Measurements from ENCODE around the gene C11orf98. TPM values are rescaled to one million over a fixed set of nuclear protein-coding genes. Genes with fewer than 3 reads are reported as not detected.

C11orf98 gene
- total RNA-seq, 1 experiment from 2014 or later: 139 TPM

DNA sequence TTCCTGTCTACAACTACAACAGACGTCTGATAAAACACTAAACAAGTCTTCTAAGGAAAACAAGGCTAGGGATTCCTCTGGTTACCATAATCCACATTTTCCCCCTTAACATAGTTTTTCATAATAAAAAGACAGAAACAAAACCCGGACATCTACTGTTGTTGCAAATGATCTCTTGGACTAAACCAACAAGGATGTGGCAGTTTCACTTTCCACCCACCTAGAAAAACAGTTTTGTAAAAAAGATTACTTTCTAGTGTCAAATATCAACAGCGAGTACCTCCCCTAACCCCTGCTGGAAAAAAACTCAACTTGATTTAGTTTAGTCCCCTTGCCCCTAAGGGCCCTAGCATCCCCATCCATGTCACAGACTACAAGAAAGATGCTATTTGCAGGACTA lies 47.9 kb upstream of the C11orf98 start:
- Mint-ChIP-seq H3K27ac (peak overlapping the region in 1 of 3 experiments; percentile 87; a peak in 1 of 7 replicates), H3K4me3 (no peak overlapping the region; a peak in 1 of 5 replicates), H3K4me1 (peaks cover 31 to 52% of the 10 kb centered on the region in 2 experiments), H3K27me3 (ENCODE audit: low read depth) (no peaks in the 10 kb centered on the region), H3K9me3 (no peaks in the 10 kb centered on the region; a peak in 1 of 5 replicates), H3K36me3 (ENCODE audit: insufficient read depth in 1 of 3, low read depth in 3 of 3) (peaks cover 41 to 75% (median 70%) of the 10 kb centered on the region in 3 experiments)
- Histone ChIP-seq H2BK5ac (ENCODE audit: insufficient read length, low read length) (no peak overlapping the region), H3K4me2 (ENCODE audit: insufficient read depth, insufficient read length, low read length) (no peak overlapping the region), H2BK15ac (ENCODE audit: low read depth, low read length) (no peak overlapping the region), H3K79me2 (ENCODE audit: insufficient read depth, low read length) (no peaks in the 10 kb centered on the region), H3K27me3 (ENCODE audit: insufficient read depth, low read length) (no peaks in the 10 kb centered on the region), H3K56ac (ENCODE audit: insufficient read length, low read depth, low read length) (no peak overlapping the region), H3K23ac (ENCODE audit: insufficient read length, low read depth, low read length) (no peak overlapping the region), H3K9me3 (ENCODE audit: control insufficient read depth, low read depth, low read length) (no peaks in the 10 kb centered on the region), H4K8ac (replicated peaks; ENCODE audit: insufficient read length, low read depth, low read length) (no peak overlapping the region), H2AFZ (ENCODE audit: low read length) (no peak overlapping the region), H3K18ac (ENCODE audit: insufficient read length, low read depth, low read length) (no peak overlapping the region), H4K91ac (ENCODE audit: insufficient read length, low read depth, low read length) (no peak overlapping the region), H3K27ac (ENCODE audit: insufficient read length, low read depth, low read length) (no peak overlapping the region), H3K9ac (ENCODE audit: extremely low read depth, insufficient read length, low read length) (no peak overlapping the region), H4K5ac (ENCODE audit: insufficient read length, low read depth, low read length) (no peak overlapping the region), H2AK5ac (ENCODE audit: insufficient read length, low read length) (no peak overlapping the region), H2BK120ac (ENCODE audit: low read depth, low read length, poor library complexity, severe bottlenecking) (no peak overlapping the region), H3T11ph (ENCODE audit: low read length) (no peak overlapping the region), H2BK12ac (ENCODE audit: insufficient read length, low read depth, low read length) (no peak overlapping the region), H3K14ac (ENCODE audit: insufficient read depth, low read length) (no peak overlapping the region), H4K20me1 (ENCODE audit: control insufficient read depth, insufficient read depth, insufficient read length) (no peaks in the 10 kb centered on the region), H3K79me1 (ENCODE audit: insufficient read depth, low read depth, low read length, poor library complexity, severe bottlenecking) (peaks cover 2% of the 10 kb centered on the region), H3K4ac (ENCODE audit: low read depth, low read length) (no peak overlapping the region), H2BK20ac (ENCODE audit: low read depth, low read length, poor library complexity, severe bottlenecking) (no peak overlapping the region), H3K23me2 (ENCODE audit: insufficient read length, low read depth, low read length, poor library complexity, severe bottlenecking) (peaks cover 18% of the 10 kb centered on the region), H3K4me1 (ENCODE audit: insufficient read depth, low read length) (peaks cover 2% of the 10 kb centered on the region; the same call in 1 of the 2 replicates)
- TF ChIP-seq, protein P1, sequence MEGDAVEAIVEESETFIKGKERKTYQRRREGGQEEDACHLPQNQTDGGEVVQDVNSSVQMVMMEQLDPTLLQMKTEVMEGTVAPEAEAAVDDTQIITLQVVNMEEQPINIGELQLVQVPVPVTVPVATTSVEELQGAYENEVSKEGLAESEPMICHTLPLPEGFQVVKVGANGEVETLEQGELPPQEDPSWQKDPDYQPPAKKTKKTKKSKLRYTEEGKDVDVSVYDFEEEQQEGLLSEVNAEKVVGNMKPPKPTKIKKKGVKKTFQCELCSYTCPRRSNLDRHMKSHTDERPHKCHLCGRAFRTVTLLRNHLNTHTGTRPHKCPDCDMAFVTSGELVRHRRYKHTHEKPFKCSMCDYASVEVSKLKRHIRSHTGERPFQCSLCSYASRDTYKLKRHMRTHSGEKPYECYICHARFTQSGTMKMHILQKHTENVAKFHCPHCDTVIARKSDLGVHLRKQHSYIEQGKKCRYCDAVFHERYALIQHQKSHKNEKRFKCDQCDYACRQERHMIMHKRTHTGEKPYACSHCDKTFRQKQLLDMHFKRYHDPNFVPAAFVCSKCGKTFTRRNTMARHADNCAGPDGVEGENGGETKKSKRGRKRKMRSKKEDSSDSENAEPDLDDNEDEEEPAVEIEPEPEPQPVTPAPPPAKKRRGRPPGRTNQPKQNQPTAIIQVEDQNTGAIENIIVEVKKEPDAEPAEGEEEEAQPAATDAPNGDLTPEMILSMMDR (conservative IDR thresholded peaks at IDR 0.05): no peak
- WGBS (ENCODE audit: extremely low coverage, insufficient read length, low lambda C conversion rate): no CpG with 5 or more reads among the region's 3 CpGs
- no peak for DNase-seq
